Hepatocyte (in vitro differentiated cells): ENCODE results near the gene AK5. TPM values are rescaled to one million over a fixed set of nuclear protein-coding genes. Genes with fewer than 3 reads are reported as not detected.

Experiments used
- DNase-seq: peaks from one replicate; pipeline ENCODE4 v3.0.0-alpha.2; 2016; ENCODE audit warnings: low spot score
- H2AFZ ChIP-seq: fragments of 200-600 bp; sonication (generic); 2 replicates; pipeline ENCODE4 v1.6.0; 2016; ENCODE audit warnings: antibody characterized with exemption, mild to moderate bottlenecking
- H3K27ac ChIP-seq: fragments of 200-600 bp; sonication (generic); 2 replicates; pipeline ENCODE4 v1.5.1; 2016; ENCODE audit warnings: mild to moderate bottlenecking
- H3K27me3 ChIP-seq: fragments of 200-600 bp; sonication (generic); 2 replicates; pipeline ENCODE4 v1.6.1; 2016
- H3K36me3 ChIP-seq: fragments of 200-600 bp; sonication (generic); replicated peaks from 2 replicates; pipeline ENCODE4 v1.5.1; 2016; ENCODE audit warnings: low read depth; ENCODE audit not compliant: insufficient read depth
- H3K4me1 ChIP-seq: fragments of 200-600 bp; sonication (generic); 2 replicates; pipeline ENCODE4 v1.5.1; 2016; ENCODE audit warnings: mild to moderate bottlenecking, moderate library complexity; ENCODE audit not compliant: insufficient read depth
- H3K4me2 ChIP-seq: fragments of 200-600 bp; sonication (generic); 2 replicates; pipeline ENCODE4 v1.6.0; 2016
- H3K4me3 ChIP-seq: fragments of 200-600 bp; sonication (generic); 2 replicates; pipeline ENCODE4 v1.5.1; 2016; ENCODE audit warnings: mild to moderate bottlenecking
- H3K79me2 ChIP-seq: fragments of 200-600 bp; sonication (generic); 2 replicates; pipeline ENCODE4 v1.6.0; 2017; ENCODE audit warnings: mild to moderate bottlenecking
- H3K9me2 ChIP-seq: fragments of 200-600 bp; sonication (generic); replicated peaks from 2 replicates; pipeline ENCODE4 v1.6.0; 2017; ENCODE audit warnings: mild to moderate bottlenecking; ENCODE audit not compliant: insufficient read depth
- H3K9me3 ChIP-seq: fragments of 200-600 bp; sonication (generic); 2 replicates; pipeline ENCODE4 v1.5.1; 2016; ENCODE audit warnings: low read depth, mild to moderate bottlenecking
- H4K20me1 ChIP-seq: fragments of 200-600 bp; sonication (generic); 2 replicates; pipeline ENCODE4 v1.6.0; 2016; ENCODE audit warnings: mild to moderate bottlenecking; ENCODE audit not compliant: insufficient read depth, poor library complexity, severe bottlenecking
- EZH2 ChIP-seq: fragments of 200-600 bp; sonication (generic); IDR thresholded peaks from 2 replicates; pipeline ENCODE4 v1.6.1; 2016; ENCODE audit warnings: antibody characterized with exemption, mild to moderate bottlenecking, borderline replicate concordance
- EZH2phosphoT487 ChIP-seq: fragments of 200-600 bp; sonication (generic); IDR thresholded peaks from one replicate; pipeline ENCODE4 v1.6.1; 2018; ENCODE audit warnings: antibody characterized with exemption, mild to moderate bottlenecking, low read depth, moderate library complexity; ENCODE audit not compliant: unreplicated experiment, severe bottlenecking
- WGBS: methylation state at CpG from one replicate; pipeline ENCODE4 v1.1.6; 2016; ENCODE audit warnings: low lambda C conversion rate; ENCODE audit errors: missing lambda C conversion rate; 5-methylcytosine and 5-hydroxymethylcytosine counted together
- polyA plus RNA-seq: library from polyadenylated mRNA; unstranded; fragments of >200 nt; fragmentation: Nextera tagmentation; extraction: Ambion mirVana; gene quantifications from 2 replicates; pipeline ENCODE4 v1.2.1, GENCODE V29; 2016
- total RNA-seq: library from RNA; depleted of rRNA; stranded (reverse); fragments of >200 nt; gene quantifications from 2 replicates; pipeline ENCODE4 v1.2.3, GENCODE V29; 2014
- TF ChIP-seq, protein P1 (sequence below): fragments of 200-600 bp; sonication (generic); IDR thresholded peaks from 2 replicates; pipeline ENCODE4 v1.5.1; 2016; ENCODE audit warnings: antibody characterized with exemption, mild to moderate bottlenecking; ENCODE audit not compliant: poor library complexity

Gene AK5
- total and polyA plus RNA-seq, 2 experiments from 2014 or later: 0.05 TPM; not detected in 1

GRCh38 chr1:77513839-77514763, 232.3 kb downstream of the AK5 start:
- Histone ChIP-seq H3K4me3 (no peak overlapping the region), H3K79me2 (no peaks in the 10 kb centered on the region), H2AFZ (no peak overlapping the region), H3K9me3 (no peaks in the 10 kb centered on the region), H4K20me1 (no peaks in the 10 kb centered on the region), H3K27me3 (no peaks in the 10 kb centered on the region), H3K36me3 (no peaks in the 10 kb centered on the region), H3K9me2 (no peaks in the 10 kb centered on the region), H3K4me1 (peaks cover 6% of the 10 kb centered on the region), H3K4me2 (peak overlapping the region; percentile 58), H3K27ac (no peak overlapping the region)
- TF ChIP-seq EZH2 (no peak), EZH2phosphoT487 (no peak)
- TF ChIP-seq, protein P1, sequence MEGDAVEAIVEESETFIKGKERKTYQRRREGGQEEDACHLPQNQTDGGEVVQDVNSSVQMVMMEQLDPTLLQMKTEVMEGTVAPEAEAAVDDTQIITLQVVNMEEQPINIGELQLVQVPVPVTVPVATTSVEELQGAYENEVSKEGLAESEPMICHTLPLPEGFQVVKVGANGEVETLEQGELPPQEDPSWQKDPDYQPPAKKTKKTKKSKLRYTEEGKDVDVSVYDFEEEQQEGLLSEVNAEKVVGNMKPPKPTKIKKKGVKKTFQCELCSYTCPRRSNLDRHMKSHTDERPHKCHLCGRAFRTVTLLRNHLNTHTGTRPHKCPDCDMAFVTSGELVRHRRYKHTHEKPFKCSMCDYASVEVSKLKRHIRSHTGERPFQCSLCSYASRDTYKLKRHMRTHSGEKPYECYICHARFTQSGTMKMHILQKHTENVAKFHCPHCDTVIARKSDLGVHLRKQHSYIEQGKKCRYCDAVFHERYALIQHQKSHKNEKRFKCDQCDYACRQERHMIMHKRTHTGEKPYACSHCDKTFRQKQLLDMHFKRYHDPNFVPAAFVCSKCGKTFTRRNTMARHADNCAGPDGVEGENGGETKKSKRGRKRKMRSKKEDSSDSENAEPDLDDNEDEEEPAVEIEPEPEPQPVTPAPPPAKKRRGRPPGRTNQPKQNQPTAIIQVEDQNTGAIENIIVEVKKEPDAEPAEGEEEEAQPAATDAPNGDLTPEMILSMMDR: no peak
- WGBS: 57% methylated on average over 17 of the region's 17 CpGs
- no peak for DNase-seq

DNA sequence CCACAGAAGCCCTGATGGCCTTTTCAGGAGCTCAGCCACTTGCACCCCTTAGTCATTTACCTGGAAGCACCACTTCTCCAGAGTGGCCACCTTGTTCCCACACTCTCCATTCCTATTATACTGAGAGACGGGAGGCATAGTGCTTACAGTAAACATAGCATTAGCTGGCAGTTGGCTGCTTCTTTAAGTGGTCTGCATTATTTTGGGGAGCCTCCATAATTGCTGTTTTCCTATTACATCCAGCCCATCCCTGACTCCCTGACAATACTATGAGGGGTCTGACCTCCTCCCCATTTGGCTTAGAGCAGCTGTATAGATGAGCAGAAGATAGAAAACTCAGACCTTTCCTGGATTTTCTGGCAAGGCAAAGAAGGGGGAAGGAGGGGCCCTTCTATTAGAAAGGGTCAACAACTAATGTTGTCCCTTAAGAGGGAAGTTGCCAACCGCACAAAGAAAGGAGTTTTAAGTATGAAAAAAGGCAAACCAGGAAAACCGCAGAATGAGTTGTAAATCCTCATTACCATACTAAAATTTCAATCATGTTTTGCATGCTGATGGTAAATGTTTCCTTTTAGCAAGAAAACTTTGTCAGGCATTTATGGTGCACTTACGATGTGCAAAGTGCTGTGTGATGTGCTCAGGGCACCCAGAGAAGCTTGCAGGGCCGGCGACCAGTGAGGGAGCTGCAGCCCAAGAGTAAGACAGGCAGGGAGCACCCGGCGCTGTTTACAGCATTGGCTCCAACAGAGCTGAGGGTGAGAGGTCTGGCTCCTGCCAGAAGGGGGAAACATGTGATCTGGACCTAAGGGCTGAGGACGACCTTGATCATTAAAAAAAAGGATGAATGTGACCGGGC, 233.3 kb downstream of the AK5 start:
- H3K36me3 ChIP-seq: no peaks in the 10 kb centered on the region
- no peak for DNase-seq
- peak overlapping the region; percentile 58 for H3K4me2 ChIP-seq
- no peaks in the 10 kb centered on the region for H4K20me1 ChIP-seq
- H3K27ac ChIP-seq: peak overlapping the region; percentile 38
- H3K4me1 ChIP-seq: peaks cover 6% of the 10 kb centered on the region
- no peak overlapping the region for H3K4me3 ChIP-seq
- H3K27me3 ChIP-seq: no peaks in the 10 kb centered on the region
- no peak for TF ChIP-seq EZH2
- TF ChIP-seq, protein P1: no peak
- TF ChIP-seq EZH2phosphoT487: no peak
- no peaks in the 10 kb centered on the region for H3K9me3 ChIP-seq
- no peaks in the 10 kb centered on the region for H3K9me2 ChIP-seq
- H2AFZ ChIP-seq: no peak overlapping the region
- WGBS: 36% methylated on average over 9 of the region's 10 CpGs
- no peaks in the 10 kb centered on the region for H3K79me2 ChIP-seq

DNA sequence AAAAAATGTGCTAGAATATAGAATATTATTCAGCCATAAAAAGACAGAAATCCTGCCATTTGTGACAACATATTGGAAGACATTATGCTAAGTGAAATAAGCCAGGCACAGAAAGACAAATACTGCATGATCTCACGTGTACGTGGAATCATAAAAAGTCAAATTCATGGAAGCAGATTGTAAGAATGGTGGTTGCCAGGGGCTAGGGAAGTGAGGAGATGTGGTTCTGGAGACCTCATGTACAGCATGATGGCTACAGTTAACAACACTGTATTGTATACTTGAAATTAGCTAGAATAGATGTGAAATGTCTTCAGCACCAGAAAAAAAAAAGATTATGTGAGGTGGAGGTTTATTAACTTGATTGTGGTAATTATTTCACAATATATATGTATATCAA, 234.3 kb downstream of the AK5 start:
- TF ChIP-seq, protein P1: no peak
- TF ChIP-seq EZH2phosphoT487: no peak
- no peak for TF ChIP-seq EZH2
- no peaks in the 10 kb centered on the region for H3K79me2 ChIP-seq
- H3K27me3 ChIP-seq: no peaks in the 10 kb centered on the region
- H3K4me1 ChIP-seq: peaks cover 6% of the 10 kb centered on the region
- H3K9me2 ChIP-seq: no peaks in the 10 kb centered on the region
- no peak for DNase-seq
- no peak overlapping the region for H2AFZ ChIP-seq
- H3K4me2 ChIP-seq: no peak overlapping the region
- no peaks in the 10 kb centered on the region for H3K9me3 ChIP-seq
- WGBS: 88% methylated on average over 2 of the region's 2 CpGs
- no peaks in the 10 kb centered on the region for H4K20me1 ChIP-seq
- H3K36me3 ChIP-seq: no peaks in the 10 kb centered on the region
- no peak overlapping the region for H3K4me3 ChIP-seq
- no peak overlapping the region for H3K27ac ChIP-seq
